ENCODE measurements around the gene KITLG. TPM values are rescaled to one million over a fixed set of nuclear protein-coding genes. Genes with fewer than 3 reads are reported as not detected.
"Not testable (repeated sequence)": the region's sequence is repeated elsewhere in the genome, so short reads cannot be mapped to it uniquely, and the experiment has no call there.

The KITLG gene
- total and polyA plus RNA-seq, 2 donors, result 7.5 to 8.6 TPM

DNA sequence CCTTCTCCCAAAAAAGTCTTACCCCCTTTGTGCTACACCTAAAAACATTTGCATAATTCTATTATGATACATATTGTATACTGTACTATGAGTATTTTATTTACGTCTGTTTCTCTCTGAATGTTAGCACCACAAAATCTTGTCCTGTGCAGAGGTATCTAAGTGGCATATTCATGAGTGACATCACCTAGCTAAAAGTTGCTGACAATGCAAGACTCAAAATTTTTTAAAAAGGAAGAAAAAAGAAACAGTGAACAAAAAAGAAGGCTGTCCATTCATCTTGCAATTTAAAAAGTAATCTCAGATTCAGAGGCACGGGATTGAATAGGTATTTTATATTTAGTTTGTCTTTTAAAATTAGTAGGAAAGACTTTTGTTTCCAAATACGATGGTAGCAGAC is 69.4 kb downstream of the KITLG start:
- no peaks in the 10 kb centered on the region for H3K9me3 ChIP-seq (ENCODE audit: control insufficient read depth in 2 of 2, insufficient read depth in 1 of 2, low read length in 1 of 2)
- DNase-seq (ENCODE audit: low read depth in 6 of 9, low spot score in 9 of 9), result no peak
- H3K27ac ChIP-seq (ENCODE audit: low read depth in 1 of 2, low read length in 1 of 2), result no peak overlapping the region
- WGBS, result 94% methylated on average over 3 of the region's 3 CpGs
- H3K4me1 ChIP-seq (ENCODE audit: control insufficient read depth in 2 of 2, insufficient read depth in 2 of 2, low read length in 2 of 2), result no peaks in the 10 kb centered on the region
- no peak overlapping the region for H3K4me3 ChIP-seq (ENCODE audit: low read length in 2 of 2)
- H3K36me3 ChIP-seq (ENCODE audit: control insufficient read depth in 2 of 2, insufficient read depth in 2 of 2, low read length in 1 of 2), result no peaks in the 10 kb centered on the region
- no peaks in the 10 kb centered on the region for H3K27me3 ChIP-seq (ENCODE audit: control insufficient read depth in 2 of 2, insufficient read depth in 1 of 2, low read length in 1 of 2)

DNA sequence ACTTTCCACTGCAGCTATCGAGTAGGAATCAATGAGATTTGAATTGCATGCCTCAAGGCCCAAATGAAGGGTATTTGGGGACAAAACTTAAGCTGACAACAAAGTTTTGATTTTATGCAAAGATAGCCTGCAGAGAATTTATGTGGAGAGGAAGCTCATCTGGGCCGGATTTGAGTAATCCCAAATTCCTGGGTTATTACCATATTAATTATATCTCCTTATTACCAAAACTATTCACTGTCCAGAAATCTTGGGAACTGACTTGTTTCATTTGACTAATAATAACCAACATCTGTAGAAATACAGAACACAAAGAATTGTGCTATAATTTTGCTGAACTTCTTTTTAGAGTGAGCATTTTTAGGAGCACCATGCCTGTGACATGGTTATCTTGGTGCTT is 70.4 kb downstream of the KITLG start:
- no peaks in the 10 kb centered on the region for H3K4me1 ChIP-seq (ENCODE audit: control insufficient read depth in 2 of 2, insufficient read depth in 2 of 2, low read length in 2 of 2)
- 96% methylated on average over 2 of the region's 2 CpGs for WGBS
- no peak overlapping the region for H3K4me3 ChIP-seq (ENCODE audit: low read length in 2 of 2)
- H3K9me3 ChIP-seq (ENCODE audit: control insufficient read depth in 2 of 2, insufficient read depth in 1 of 2, low read length in 1 of 2), result no peaks in the 10 kb centered on the region
- H3K27me3 ChIP-seq (ENCODE audit: control insufficient read depth in 2 of 2, insufficient read depth in 1 of 2, low read length in 1 of 2), result no peaks in the 10 kb centered on the region
- no peak overlapping the region for H3K27ac ChIP-seq (ENCODE audit: low read depth in 1 of 2, low read length in 1 of 2)
- no peak for DNase-seq (ENCODE audit: low read depth in 6 of 9, low spot score in 9 of 9)
- no peaks in the 10 kb centered on the region for H3K36me3 ChIP-seq (ENCODE audit: control insufficient read depth in 2 of 2, insufficient read depth in 2 of 2, low read length in 1 of 2)

DNA sequence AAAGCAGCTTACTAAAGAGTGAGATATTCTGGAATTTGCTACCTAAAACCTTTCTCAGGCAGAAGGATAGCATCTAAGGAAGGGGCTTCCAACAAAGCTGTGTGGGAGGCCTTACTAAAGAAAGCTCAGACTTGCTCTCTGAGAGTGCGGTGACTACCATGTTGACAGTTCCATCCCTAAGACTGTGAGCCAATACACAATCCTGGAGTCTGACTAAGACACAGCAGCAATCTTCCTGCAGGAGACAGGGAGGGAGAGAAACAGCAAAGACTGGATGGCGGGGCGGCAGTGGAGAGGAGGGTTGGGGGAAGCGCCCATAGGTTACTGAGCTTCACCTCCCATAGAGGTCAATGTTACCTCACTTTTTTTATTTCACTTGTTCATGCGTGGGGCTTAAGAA is 70.9 kb downstream of the KITLG start:
- Histone ChIP-seq H3K4me1 (ENCODE audit: control insufficient read depth in 2 of 2, insufficient read depth in 2 of 2, low read length in 2 of 2) (no peaks in the 10 kb centered on the region), H3K27ac (ENCODE audit: low read depth in 1 of 2, low read length in 1 of 2) (no peak overlapping the region), H3K36me3 (ENCODE audit: control insufficient read depth in 2 of 2, insufficient read depth in 2 of 2, low read length in 1 of 2) (no peaks in the 10 kb centered on the region), H3K9me3 (ENCODE audit: control insufficient read depth in 2 of 2, insufficient read depth in 1 of 2, low read length in 1 of 2) (no peaks in the 10 kb centered on the region), H3K27me3 (ENCODE audit: control insufficient read depth in 2 of 2, insufficient read depth in 1 of 2, low read length in 1 of 2) (no peaks in the 10 kb centered on the region), H3K4me3 (ENCODE audit: low read length in 2 of 2) (no peak overlapping the region)
- 95% methylated on average over 5 of the region's 5 CpGs for WGBS
- DNase-seq (ENCODE audit: low read depth in 6 of 9, low spot score in 9 of 9), result no peak

DNA sequence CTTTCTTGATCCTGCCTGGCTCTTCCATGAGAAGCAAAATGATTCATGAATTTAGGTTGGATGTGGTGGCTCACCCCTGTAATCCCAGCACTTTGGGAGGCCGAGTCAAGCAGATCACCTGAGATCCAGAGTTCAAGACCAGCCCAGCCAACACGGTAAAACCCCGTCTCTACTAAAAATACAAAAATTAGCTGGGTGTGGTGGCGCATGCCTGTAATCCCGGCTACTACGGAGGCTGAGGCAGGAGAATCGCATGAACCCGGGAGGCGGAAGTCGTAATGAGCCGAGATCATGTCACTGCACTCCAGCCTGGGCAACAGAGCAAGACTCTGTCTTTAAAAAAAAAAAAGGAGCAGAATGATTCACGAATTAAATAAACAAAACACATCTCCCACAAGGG is 72.4 kb downstream of the KITLG start:
- H3K4me3 ChIP-seq (ENCODE audit: low read length in 2 of 2); H3K9me3 ChIP-seq (ENCODE audit: control insufficient read depth in 2 of 2, insufficient read depth in 1 of 2, low read length in 1 of 2); DNase-seq (ENCODE audit: low read depth in 6 of 9, low spot score in 9 of 9); H3K27me3 ChIP-seq (ENCODE audit: control insufficient read depth in 2 of 2, insufficient read depth in 1 of 2, low read length in 1 of 2); H3K36me3 ChIP-seq (ENCODE audit: control insufficient read depth in 2 of 2, insufficient read depth in 2 of 2, low read length in 1 of 2); H3K27ac ChIP-seq (ENCODE audit: low read depth in 1 of 2, low read length in 1 of 2); H3K4me1 ChIP-seq (ENCODE audit: control insufficient read depth in 2 of 2, insufficient read depth in 2 of 2, low read length in 2 of 2): not testable (repeated sequence)
- 95% methylated on average over 12 of the region's 12 CpGs for WGBS

DNA sequence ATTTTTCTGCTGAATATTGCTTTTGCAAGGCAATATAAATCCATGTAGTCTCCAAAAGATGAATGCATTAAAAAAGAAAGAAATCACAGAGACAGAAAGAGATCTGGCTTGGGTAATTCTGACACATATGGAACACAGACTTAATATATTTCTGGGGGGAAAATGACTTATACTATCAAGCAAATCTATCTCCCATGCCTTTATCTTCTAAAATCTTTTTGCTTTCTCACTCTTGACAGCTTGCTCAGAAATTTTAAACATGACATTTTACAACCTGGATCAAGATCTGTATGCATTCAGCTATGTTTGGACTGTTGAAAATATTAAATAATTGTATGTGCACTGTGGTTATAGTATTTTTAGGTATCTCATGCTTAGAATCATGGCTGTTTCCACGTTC is 73.0 kb downstream of the KITLG start:
- H3K9me3 ChIP-seq (ENCODE audit: control insufficient read depth in 2 of 2, insufficient read depth in 1 of 2, low read length in 1 of 2), result no peaks in the 10 kb centered on the region
- no peak for DNase-seq (ENCODE audit: low read depth in 6 of 9, low spot score in 9 of 9)
- no peak overlapping the region for H3K27ac ChIP-seq (ENCODE audit: low read depth in 1 of 2, low read length in 1 of 2)
- no peaks in the 10 kb centered on the region for H3K4me1 ChIP-seq (ENCODE audit: control insufficient read depth in 2 of 2, insufficient read depth in 2 of 2, low read length in 2 of 2)
- 87% methylated on average over 1 of the region's 1 CpG for WGBS
- no peak overlapping the region for H3K4me3 ChIP-seq (ENCODE audit: low read length in 2 of 2)
- no peaks in the 10 kb centered on the region for H3K27me3 ChIP-seq (ENCODE audit: control insufficient read depth in 2 of 2, insufficient read depth in 1 of 2, low read length in 1 of 2)
- H3K36me3 ChIP-seq (ENCODE audit: control insufficient read depth in 2 of 2, insufficient read depth in 2 of 2, low read length in 1 of 2), result no peaks in the 10 kb centered on the region

DNA sequence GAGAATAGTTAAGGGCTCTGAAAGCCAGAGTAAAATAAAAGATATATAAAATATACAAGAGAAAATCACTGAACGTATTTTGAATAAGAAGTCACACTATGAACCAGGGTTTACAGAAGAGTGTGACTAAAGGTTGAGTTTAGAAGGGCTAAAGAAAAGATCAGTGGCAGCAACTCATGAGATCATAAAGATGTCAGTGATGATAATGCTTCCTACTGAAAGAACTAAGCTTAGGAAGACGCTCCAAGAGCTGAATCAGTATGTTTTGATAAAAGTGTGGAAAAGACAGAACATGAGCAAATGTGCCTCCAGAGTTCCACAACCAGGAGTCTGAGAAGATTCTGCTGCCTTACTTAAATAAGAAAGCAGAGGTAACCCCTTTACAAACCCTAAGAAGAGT is 74.6 kb downstream of the KITLG start:
- H3K36me3 ChIP-seq (ENCODE audit: control insufficient read depth in 2 of 2, insufficient read depth in 2 of 2, low read length in 1 of 2), result no peaks in the 10 kb centered on the region
- DNase-seq (ENCODE audit: low read depth in 6 of 9, low spot score in 9 of 9), result no peak
- 94% methylated on average over 2 of the region's 2 CpGs for WGBS

DNA sequence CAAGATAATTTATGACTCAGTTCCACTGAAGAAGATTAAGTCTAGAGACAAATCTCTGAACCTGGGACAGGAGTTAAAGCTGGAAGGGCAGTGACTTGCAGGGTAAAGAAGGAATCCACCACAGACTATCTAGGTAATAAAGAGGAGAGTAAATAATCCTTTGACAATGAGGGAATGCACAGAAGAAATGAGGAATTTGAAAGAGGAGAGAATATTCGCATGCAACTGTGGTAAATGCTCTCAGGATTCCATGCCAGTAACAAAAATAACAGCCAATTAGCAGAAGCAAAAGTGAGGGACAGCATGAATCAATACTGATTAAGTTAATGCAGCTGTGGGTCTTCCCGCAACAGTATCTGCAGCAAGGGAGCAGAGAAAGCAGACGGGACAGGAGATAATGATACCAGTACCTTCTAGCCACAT is 77.0 kb downstream of the KITLG start:
- no peaks in the 10 kb centered on the region for H3K4me1 ChIP-seq (ENCODE audit: control insufficient read depth in 2 of 2, insufficient read depth in 2 of 2, low read length in 2 of 2)
- no peaks in the 10 kb centered on the region for H3K36me3 ChIP-seq (ENCODE audit: control insufficient read depth in 2 of 2, insufficient read depth in 2 of 2, low read length in 1 of 2)
- WGBS, result 95% methylated on average over 3 of the region's 3 CpGs
- H3K27me3 ChIP-seq (ENCODE audit: control insufficient read depth in 2 of 2, insufficient read depth in 1 of 2, low read length in 1 of 2), result no peaks in the 10 kb centered on the region
- DNase-seq (ENCODE audit: low read depth in 6 of 9, low spot score in 9 of 9), result no peak
- no peaks in the 10 kb centered on the region for H3K9me3 ChIP-seq (ENCODE audit: control insufficient read depth in 2 of 2, insufficient read depth in 1 of 2, low read length in 1 of 2)
- H3K4me3 ChIP-seq (ENCODE audit: low read length in 2 of 2), result no peak overlapping the region
- H3K27ac ChIP-seq (ENCODE audit: low read depth in 1 of 2, low read length in 1 of 2), result no peak overlapping the region

More for the DNA sequence above, 74.6 kb downstream of the KITLG start:
- no peaks in the 10 kb centered on the region for H3K27me3 ChIP-seq (ENCODE audit: control insufficient read depth in 2 of 2, insufficient read depth in 1 of 2, low read length in 1 of 2)
- no peak overlapping the region for H3K4me3 ChIP-seq (ENCODE audit: low read length in 2 of 2)
- H3K27ac ChIP-seq (ENCODE audit: low read depth in 1 of 2, low read length in 1 of 2), result no peak overlapping the region
- no peaks in the 10 kb centered on the region for H3K4me1 ChIP-seq (ENCODE audit: control insufficient read depth in 2 of 2, insufficient read depth in 2 of 2, low read length in 2 of 2)
- no peaks in the 10 kb centered on the region for H3K9me3 ChIP-seq (ENCODE audit: control insufficient read depth in 2 of 2, insufficient read depth in 1 of 2, low read length in 1 of 2)

DNA sequence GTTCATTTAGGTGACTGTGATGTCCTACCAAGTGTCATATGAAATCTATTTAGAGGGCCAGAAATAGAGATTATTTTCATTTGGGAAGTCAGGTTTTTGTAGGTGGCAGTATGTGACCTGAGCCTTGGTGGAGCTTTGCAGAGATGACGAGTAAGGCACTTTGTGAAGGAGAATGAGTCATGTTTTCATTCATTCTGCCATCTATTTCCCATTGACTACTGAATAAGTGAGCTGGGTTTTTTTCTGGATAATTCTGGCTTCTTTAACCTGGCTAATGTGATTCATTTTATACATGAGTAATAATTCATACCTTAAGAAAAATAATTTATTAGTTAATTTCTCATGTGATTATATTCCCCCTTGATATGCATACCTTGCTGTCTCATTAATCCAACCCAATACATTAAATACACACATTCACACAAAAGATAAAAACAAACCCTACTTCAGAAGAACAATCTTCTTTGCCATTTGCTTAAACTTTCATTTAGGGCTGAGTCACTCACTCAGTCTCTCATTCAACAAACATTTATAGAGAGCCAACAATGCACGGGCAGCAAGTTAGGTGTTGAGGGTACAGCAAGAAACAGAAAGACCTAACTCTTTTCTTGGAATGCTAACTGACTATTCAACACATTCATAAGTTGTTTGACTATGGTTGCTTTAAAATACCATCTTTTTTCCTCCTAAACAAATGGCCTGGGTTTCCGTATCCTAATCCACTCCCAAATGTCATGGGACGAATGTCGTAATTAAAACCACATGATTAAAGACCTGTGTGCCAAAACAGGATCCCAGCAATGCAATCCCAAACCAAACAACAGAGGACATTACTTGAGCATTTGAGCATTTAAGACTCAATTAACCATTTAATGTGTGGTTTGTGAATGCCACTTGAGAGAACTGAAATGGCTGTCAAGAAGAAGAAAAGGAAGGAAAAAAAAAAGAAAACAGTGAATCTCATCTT is 78.0 kb downstream of the KITLG start:
- Histone ChIP-seq H3K27ac (ENCODE audit: low read depth in 1 of 2, low read length in 1 of 2) (no peak overlapping the region), H3K27me3 (ENCODE audit: control insufficient read depth in 2 of 2, insufficient read depth in 1 of 2, low read length in 1 of 2) (no peaks in the 10 kb centered on the region)
- 97% methylated on average over 5 of the region's 5 CpGs for WGBS

DNA sequence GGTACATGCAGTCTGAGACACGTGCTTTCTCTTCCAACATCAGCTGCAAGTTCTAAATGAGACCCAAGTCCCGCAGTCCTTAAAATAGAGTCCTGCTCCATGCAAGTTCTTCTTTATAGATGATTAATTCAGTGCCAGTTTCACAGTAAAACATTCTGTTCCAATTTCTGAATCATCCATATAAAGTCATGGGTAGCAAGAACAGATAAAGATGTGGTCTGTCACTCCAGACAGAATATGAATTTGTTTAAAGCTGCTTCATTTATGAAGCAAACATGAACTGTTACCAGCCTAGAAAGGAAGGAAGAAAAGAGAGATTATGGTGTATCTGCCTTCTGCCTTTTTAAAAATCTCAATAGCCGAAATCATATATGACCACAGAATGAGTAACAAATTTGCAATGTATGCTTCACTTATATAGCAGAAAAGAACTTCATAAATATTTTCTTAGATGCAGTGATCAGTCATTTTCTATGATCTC is 83.3 kb downstream of the KITLG start:
- H3K36me3 ChIP-seq (ENCODE audit: control insufficient read depth in 2 of 2, insufficient read depth in 2 of 2, low read length in 1 of 2), result no peaks in the 10 kb centered on the region
- H3K27me3 ChIP-seq (ENCODE audit: control insufficient read depth in 2 of 2, insufficient read depth in 1 of 2, low read length in 1 of 2), result no peaks in the 10 kb centered on the region
- 93% methylated on average over 3 of the region's 3 CpGs for WGBS
- H3K4me1 ChIP-seq (ENCODE audit: control insufficient read depth in 2 of 2, insufficient read depth in 2 of 2, low read length in 2 of 2), result no peaks in the 10 kb centered on the region
- no peak overlapping the region for H3K4me3 ChIP-seq (ENCODE audit: low read length in 2 of 2)
- no peak for DNase-seq (ENCODE audit: low read depth in 6 of 9, low spot score in 9 of 9)
- H3K9me3 ChIP-seq (ENCODE audit: control insufficient read depth in 2 of 2, insufficient read depth in 1 of 2, low read length in 1 of 2), result no peaks in the 10 kb centered on the region
- no peak overlapping the region for H3K27ac ChIP-seq (ENCODE audit: low read depth in 1 of 2, low read length in 1 of 2)

More for the DNA sequence above, 78.0 kb downstream of the KITLG start:
- H3K4me3 ChIP-seq (ENCODE audit: low read length in 2 of 2), result no peak overlapping the region
- no peak for DNase-seq (ENCODE audit: low read depth in 6 of 9, low spot score in 9 of 9)
- H3K4me1 ChIP-seq (ENCODE audit: control insufficient read depth in 2 of 2, insufficient read depth in 2 of 2, low read length in 2 of 2), result no peaks in the 10 kb centered on the region
- H3K36me3 ChIP-seq (ENCODE audit: control insufficient read depth in 2 of 2, insufficient read depth in 2 of 2, low read length in 1 of 2), result no peaks in the 10 kb centered on the region
- no peaks in the 10 kb centered on the region for H3K9me3 ChIP-seq (ENCODE audit: control insufficient read depth in 2 of 2, insufficient read depth in 1 of 2, low read length in 1 of 2)

All from thymus (tissue), 11 donors.